HEK293 (cell line): ENCODE data around the gene TTLL1.

Experiments used
- CTCF ChIA-PET: fragments of 350-600 bp; formaldehyde crosslinking; extraction: SDS; loops from one replicate; lab custom pipeline; 2021; ENCODE audit warnings: antibody characterized with exemption; lab: Yijun Ruan, JAX
- POLR2A ChIA-PET: fragments of 300-600 bp; formaldehyde crosslinking; extraction: SDS; loops from one replicate; lab custom pipeline; 2020; ENCODE audit warnings: antibody characterized with exemption, inconsistent platforms; lab: Yijun Ruan, JAX
- H3K27ac ChIP-seq: fragments of 200-500 bp; sonication (Bioruptor generic); 2 replicates; pipeline ENCODE4 v1.5.1; 2014; ENCODE audit warnings: low read depth, low read length, control low read depth, inconsistent platforms; ENCODE audit errors: extremely low read depth
- H3K36me3 ChIP-seq, 2 experiments: fragments of 200-500 bp in 1 of 2; sonication (Bioruptor generic) in 1 of 2; 1 replicate in 1 of 2; 2 replicates in 1 of 2; pipeline ENCODE4 v1.5.1; 2014 to 2017; ENCODE audit warnings: inconsistent platforms in 2 of 2, low read length in 2 of 2; ENCODE audit not compliant: control insufficient read depth in 2 of 2, insufficient read depth in 1 of 2
- H3K4me1 ChIP-seq: fragments of 200-500 bp; sonication (Bioruptor generic); 2 replicates; pipeline ENCODE4 v1.5.1; 2014; ENCODE audit warnings: mild to moderate bottlenecking, low read length, inconsistent platforms; ENCODE audit not compliant: control insufficient read depth, insufficient read depth
- H3K4me3 ChIP-seq: 2 replicates; pipeline ENCODE4 v1.5.1; 2011; ENCODE audit warnings: low read depth, mild to moderate bottlenecking, control low read depth, low read length, moderate library complexity
- H3K9me3 ChIP-seq: fragments of 200-500 bp; sonication (Bioruptor generic); 2 replicates; pipeline ENCODE4 v1.5.1; 2014; ENCODE audit warnings: low read depth, low read length, inconsistent platforms; ENCODE audit not compliant: control insufficient read depth, insufficient read depth
- ATF2 ChIP-seq: fragments of 450-650 bp; formaldehyde crosslinking; IDR thresholded peaks from 2 replicates; pipeline ENCODE4 v1.5.1; 2016; ENCODE audit warnings: missing biosample characterization, missing genetic modification characterization, low read depth
- EGR2 ChIP-seq: fragments of 450-650 bp; formaldehyde crosslinking; IDR thresholded peaks from 2 replicates; pipeline ENCODE4 v1.5.1; 2016; ENCODE audit warnings: low read depth, missing biosample characterization, missing genetic modification characterization
- KLF10 ChIP-seq: fragments of 450-650 bp; IDR thresholded peaks from 2 replicates; pipeline ENCODE4 v1.5.1; 2018; ENCODE audit warnings: missing biosample characterization, mild to moderate bottlenecking, missing genetic modification characterization
- KLF7 ChIP-seq: fragments of 450-650 bp; formaldehyde crosslinking; IDR thresholded peaks from 2 replicates; pipeline ENCODE4 v1.5.1; 2016; ENCODE audit warnings: missing biosample characterization, missing genetic modification characterization, borderline replicate concordance
- KLF8 ChIP-seq: fragments of 450-650 bp; formaldehyde crosslinking; IDR thresholded peaks from 2 replicates; pipeline ENCODE4 v1.5.1; 2016; ENCODE audit warnings: missing biosample characterization, missing genetic modification characterization
- MZF1 ChIP-seq: fragments of 450-650 bp; formaldehyde crosslinking; IDR thresholded peaks from 2 replicates; pipeline ENCODE4 v1.5.1; 2017; ENCODE audit warnings: missing biosample characterization, missing genetic modification characterization, borderline replicate concordance
- SP7 ChIP-seq: fragments of 450-650 bp; formaldehyde crosslinking; IDR thresholded peaks from 2 replicates; pipeline ENCODE4 v1.5.1; 2016; ENCODE audit warnings: missing biosample characterization, missing genetic modification characterization
- YY2 ChIP-seq: fragments of 450-650 bp; formaldehyde crosslinking; IDR thresholded peaks from 2 replicates; pipeline ENCODE4 v1.5.1; 2016; ENCODE audit warnings: missing biosample characterization, missing genetic modification characterization
- ZBTB20 ChIP-seq: fragments of 450-650 bp; formaldehyde crosslinking; IDR thresholded peaks from 2 replicates; pipeline ENCODE4 v1.5.1; 2016; ENCODE audit warnings: missing biosample characterization, missing genetic modification characterization
- ZNF133 ChIP-seq: fragments of 450-650 bp; formaldehyde crosslinking; IDR thresholded peaks from 2 replicates; pipeline ENCODE4 v1.5.1; 2016; ENCODE audit warnings: missing biosample characterization, missing genetic modification characterization
- ZNF302 ChIP-seq: fragments of 450-650 bp; formaldehyde crosslinking; IDR thresholded peaks from 2 replicates; pipeline ENCODE4 v1.5.1; 2016; ENCODE audit warnings: missing biosample characterization, missing genetic modification characterization, low read depth
- ZNF391 ChIP-seq: fragments of 450-650 bp; formaldehyde crosslinking; IDR thresholded peaks from 2 replicates; pipeline ENCODE4 v1.5.1; 2016; ENCODE audit warnings: low read depth, missing biosample characterization, missing genetic modification characterization, borderline replicate concordance
- ZNF510 ChIP-seq: fragments of 450-650 bp; formaldehyde crosslinking; IDR thresholded peaks from 2 replicates; pipeline ENCODE4 v1.5.1; 2018; ENCODE audit warnings: mild to moderate bottlenecking, missing genetic modification characterization, missing biosample characterization; ENCODE audit not compliant: insufficient replicate concordance
- ZNF514 ChIP-seq: fragments of 450-650 bp; formaldehyde crosslinking; IDR thresholded peaks from 2 replicates; pipeline ENCODE4 v1.5.1; 2016; ENCODE audit warnings: missing biosample characterization, missing genetic modification characterization
- ZNF529 ChIP-seq: fragments of 450-650 bp; formaldehyde crosslinking; IDR thresholded peaks from 2 replicates; pipeline ENCODE4 v1.5.1; 2017; ENCODE audit warnings: missing genetic modification characterization, missing biosample characterization; ENCODE audit not compliant: insufficient replicate concordance
- ZNF610 ChIP-seq: fragments of 450-650 bp; formaldehyde crosslinking; IDR thresholded peaks from 2 replicates; pipeline ENCODE4 v1.5.1; 2016; ENCODE audit warnings: missing biosample characterization, missing genetic modification characterization, borderline replicate concordance
- ZNF645 ChIP-seq: fragments of 450-650 bp; formaldehyde crosslinking; IDR thresholded peaks from 2 replicates; pipeline ENCODE4; 2016; ENCODE audit warnings: missing biosample characterization, missing genetic modification characterization
- ZNF76 ChIP-seq: fragments of 450-650 bp; formaldehyde crosslinking; IDR thresholded peaks from 2 replicates; pipeline ENCODE4; 2016; ENCODE audit warnings: low read depth, missing biosample characterization, missing genetic modification characterization, borderline replicate concordance
- ZNF768 ChIP-seq: fragments of 450-650 bp; formaldehyde crosslinking; IDR thresholded peaks from 2 replicates; pipeline ENCODE4 v1.5.1; 2018; ENCODE audit warnings: missing biosample characterization, mild to moderate bottlenecking, missing genetic modification characterization
- ZNF777 ChIP-seq: fragments of 450-650 bp; formaldehyde crosslinking; IDR thresholded peaks from 2 replicates; pipeline ENCODE4 v1.5.1; 2017; ENCODE audit warnings: missing biosample characterization, missing genetic modification characterization, borderline replicate concordance
- ZNF792 ChIP-seq: fragments of 450-650 bp; formaldehyde crosslinking; IDR thresholded peaks from 2 replicates; pipeline ENCODE4 v1.5.1; 2016; ENCODE audit warnings: missing biosample characterization, missing genetic modification characterization
- ZSCAN16 ChIP-seq: fragments of 450-650 bp; formaldehyde crosslinking; IDR thresholded peaks from 2 replicates; pipeline ENCODE4 v1.5.1; 2016; ENCODE audit warnings: missing biosample characterization, missing genetic modification characterization
- TF ChIP-seq, protein P1 (sequence below): fragments of 450-650 bp; formaldehyde crosslinking; IDR thresholded peaks from 2 replicates; pipeline ENCODE4 v1.5.1; 2016; ENCODE audit warnings: missing biosample characterization, missing genetic modification characterization
- TF ChIP-seq, protein P2 (sequence below): fragments of 450-650 bp; formaldehyde crosslinking; IDR thresholded peaks from 2 replicates; pipeline ENCODE4 v1.5.1; 2016; ENCODE audit warnings: missing biosample characterization, missing genetic modification characterization
- TF ChIP-seq, protein P3 (sequence below): fragments of 450-650 bp; formaldehyde crosslinking; IDR thresholded peaks from 2 replicates; pipeline ENCODE4 v1.5.1; 2016; ENCODE audit warnings: missing biosample characterization, missing genetic modification characterization
- TF ChIP-seq, protein P4 (sequence below): fragments of 450-650 bp; formaldehyde crosslinking; IDR thresholded peaks from 2 replicates; pipeline ENCODE4 v1.5.1; 2017; ENCODE audit warnings: missing biosample characterization, mild to moderate bottlenecking, missing genetic modification characterization, moderate library complexity

Gene TTLL1

DNA sequence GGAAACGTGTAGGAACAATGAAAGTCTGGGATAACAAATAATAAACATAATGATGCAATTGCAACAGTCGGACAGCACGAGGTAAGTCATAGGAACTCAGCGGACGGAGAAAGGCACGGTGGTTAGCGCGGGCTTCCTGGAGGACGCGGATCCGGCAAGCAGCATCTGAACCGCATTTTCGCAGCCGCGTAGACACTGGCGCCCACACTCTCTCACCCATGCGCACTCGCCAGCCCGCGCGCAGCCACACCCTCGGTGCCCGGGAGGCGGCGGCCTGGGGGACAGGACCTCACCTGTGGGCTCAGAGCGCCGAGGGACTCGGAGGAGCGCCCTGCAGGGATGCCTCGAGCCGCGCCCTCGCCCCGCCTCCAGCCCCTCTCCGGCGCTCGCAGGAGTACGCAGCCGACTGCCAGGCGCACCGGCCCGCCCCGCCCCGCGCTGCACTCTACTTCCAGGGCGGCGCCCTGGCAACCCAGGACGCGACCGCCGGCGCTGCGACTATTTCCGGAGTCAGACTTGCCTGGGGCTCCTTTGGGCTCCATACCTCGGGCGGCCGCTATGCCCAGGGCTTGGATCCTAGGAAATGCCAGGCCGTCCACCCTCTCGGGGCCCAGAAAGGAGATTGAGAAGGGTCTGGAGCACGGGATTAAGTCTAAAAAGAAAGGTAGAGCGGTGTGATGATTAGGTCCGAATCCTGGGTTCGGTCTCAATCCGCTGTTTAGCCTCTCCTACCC, at the start of gene TTLL1:
Gene TTLL1 (minus strand): TSS at position 408 of the 734 bp plus-strand sequence. CDS start 13,805 bp downstream, outside the sequence.
- ChIA-PET CTCF (interaction anchor here (0.7 kb wide), 1 partner anchor 221 kb away, joined by 3 read pairs; no protein-coding TSS in a partner anchor), POLR2A (no interaction called here)
- Histone ChIP-seq H3K27ac (peak within 1 kb of the TSS; percentile 45), H3K4me1 (no peaks in the 10 kb centered on the region), H3K4me3 (peak within 1 kb of the TSS; percentile 73), H3K9me3 (no peaks in the 10 kb centered on the region), H3K36me3 (no peaks in the 10 kb centered on the region; a peak in 1 of 3 replicates)
- TF ChIP-seq KLF7 (tag by site-specific recombination) (peak; percentile 76; the same call in 1 of the 2 replicates), YY2 (tag by site-specific recombination) (peak; percentile 50; the same call in 1 of the 2 replicates), ZNF391 (no peak), ZNF645 (tag by site-specific recombination) (no peak), EGR2 (tag by site-specific recombination) (peak; percentile 80), ZNF768 (tag by site-specific recombination) (no peak), ZSCAN16 (peak; percentile 66; the same call in 1 of the 2 replicates), ZNF792 (tag by site-specific recombination) (peak; percentile 88; the same call in 1 of the 2 replicates), ZNF302 (tag by site-specific recombination) (no peak), ZNF76 (tag by site-specific recombination) (peak; percentile 61; the same call in 1 of the 2 replicates), ZNF514 (tag by site-specific recombination) (no peak), ATF2 (0 out of 2 replicates have a peak, but pooled peaks have one; percentile 19), MZF1 (tag by site-specific recombination) (no peak), ZNF610 (tag by site-specific recombination) (peak; percentile 96; the same call in 1 of the 2 replicates), KLF8 (peak; percentile 80; the same call in 1 of the 2 replicates), SP7 (peak; percentile 71), ZBTB20 (tag by site-specific recombination) (peak; percentile 52; the same call in 1 of the 2 replicates), ZNF133 (tag by site-specific recombination) (no peak), ZNF529 (tag by site-specific recombination) (no peak), ZNF777 (no peak), KLF10 (tag by site-specific recombination) (peak; percentile 99), ZNF510 (no peak)
- TF ChIP-seq, protein P1, sequence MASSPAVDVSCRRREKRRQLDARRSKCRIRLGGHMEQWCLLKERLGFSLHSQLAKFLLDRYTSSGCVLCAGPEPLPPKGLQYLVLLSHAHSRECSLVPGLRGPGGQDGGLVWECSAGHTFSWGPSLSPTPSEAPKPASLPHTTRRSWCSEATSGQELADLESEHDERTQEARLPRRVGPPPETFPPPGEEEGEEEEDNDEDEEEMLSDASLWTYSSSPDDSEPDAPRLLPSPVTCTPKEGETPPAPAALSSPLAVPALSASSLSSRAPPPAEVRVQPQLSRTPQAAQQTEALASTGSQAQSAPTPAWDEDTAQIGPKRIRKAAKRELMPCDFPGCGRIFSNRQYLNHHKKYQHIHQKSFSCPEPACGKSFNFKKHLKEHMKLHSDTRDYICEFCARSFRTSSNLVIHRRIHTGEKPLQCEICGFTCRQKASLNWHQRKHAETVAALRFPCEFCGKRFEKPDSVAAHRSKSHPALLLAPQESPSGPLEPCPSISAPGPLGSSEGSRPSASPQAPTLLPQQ (tag by site-specific recombination) = peak; percentile 41; the same call in 1 of the 2 replicates
- TF ChIP-seq, protein P2, sequence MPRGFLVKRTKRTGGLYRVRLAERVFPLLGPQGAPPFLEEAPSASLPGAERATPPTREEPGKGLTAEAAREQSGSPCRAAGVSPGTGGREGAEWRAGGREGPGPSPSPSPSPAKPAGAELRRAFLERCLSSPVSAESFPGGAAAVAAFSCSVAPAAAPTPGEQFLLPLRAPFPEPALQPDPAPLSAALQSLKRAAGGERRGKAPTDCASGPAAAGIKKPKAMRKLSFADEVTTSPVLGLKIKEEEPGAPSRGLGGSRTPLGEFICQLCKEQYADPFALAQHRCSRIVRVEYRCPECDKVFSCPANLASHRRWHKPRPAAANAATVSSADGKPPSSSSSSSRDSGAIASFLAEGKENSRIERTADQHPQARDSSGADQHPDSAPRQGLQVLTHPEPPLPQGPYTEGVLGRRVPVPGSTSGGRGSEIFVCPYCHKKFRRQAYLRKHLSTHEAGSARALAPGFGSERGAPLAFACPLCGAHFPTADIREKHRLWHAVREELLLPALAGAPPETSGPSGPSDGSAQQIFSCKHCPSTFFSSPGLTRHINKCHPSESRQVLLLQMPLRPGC = 0 out of 2 replicates have a peak, but pooled peaks have one; percentile 9
- TF ChIP-seq, protein P3, sequence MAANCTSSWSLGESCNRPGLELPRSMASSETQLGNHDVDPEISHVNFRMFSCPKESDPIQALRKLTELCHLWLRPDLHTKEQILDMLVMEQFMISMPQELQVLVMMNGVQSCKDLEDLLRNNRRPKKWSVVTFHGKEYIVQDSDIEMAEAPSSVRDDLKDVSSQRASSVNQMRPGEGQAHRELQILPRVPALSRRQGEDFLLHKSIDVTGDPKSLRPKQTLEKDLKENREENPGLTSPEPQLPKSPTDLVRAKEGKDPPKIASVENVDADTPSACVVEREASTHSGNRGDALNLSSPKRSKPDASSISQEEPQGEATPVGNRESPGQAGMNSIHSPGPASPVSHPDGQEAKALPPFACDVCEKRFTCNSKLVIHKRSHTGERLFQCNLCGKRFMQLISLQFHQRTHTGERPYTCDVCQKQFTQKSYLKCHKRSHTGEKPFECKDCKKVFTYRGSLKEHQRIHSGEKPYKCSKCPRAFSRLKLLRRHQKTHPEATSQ = peak; percentile 50; the same call in 1 of the 2 replicates
- TF ChIP-seq, protein P4, sequence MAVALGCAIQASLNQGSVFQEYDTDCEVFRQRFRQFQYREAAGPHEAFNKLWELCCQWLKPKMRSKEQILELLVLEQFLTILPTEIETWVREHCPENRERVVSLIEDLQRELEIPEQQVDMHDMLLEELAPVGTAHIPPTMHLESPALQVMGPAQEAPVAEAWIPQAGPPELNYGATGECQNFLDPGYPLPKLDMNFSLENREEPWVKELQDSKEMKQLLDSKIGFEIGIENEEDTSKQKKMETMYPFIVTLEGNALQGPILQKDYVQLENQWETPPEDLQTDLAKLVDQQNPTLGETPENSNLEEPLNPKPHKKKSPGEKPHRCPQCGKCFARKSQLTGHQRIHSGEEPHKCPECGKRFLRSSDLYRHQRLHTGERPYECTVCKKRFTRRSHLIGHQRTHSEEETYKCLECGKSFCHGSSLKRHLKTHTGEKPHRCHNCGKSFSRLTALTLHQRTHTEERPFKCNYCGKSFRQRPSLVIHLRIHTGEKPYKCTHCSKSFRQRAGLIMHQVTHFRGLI (tag by site-specific recombination) = 0 out of 2 replicates have a peak, but pooled peaks have one; percentile 31
